CD4-positive, alpha-beta T cell treated with Interferon gamma for 1 hour (primary cell): Measurements from ENCODE around the gene PTPMT1.
"Not testable (repeated sequence)": the region's sequence is repeated elsewhere in the genome, so short reads cannot be mapped to it uniquely, and the experiment has no call there.

Experiments used
- DNase-seq: peaks from one replicate; pipeline ENCODE4 v3.0.0-alpha.2; 2020

PTPMT1 gene

DNA sequence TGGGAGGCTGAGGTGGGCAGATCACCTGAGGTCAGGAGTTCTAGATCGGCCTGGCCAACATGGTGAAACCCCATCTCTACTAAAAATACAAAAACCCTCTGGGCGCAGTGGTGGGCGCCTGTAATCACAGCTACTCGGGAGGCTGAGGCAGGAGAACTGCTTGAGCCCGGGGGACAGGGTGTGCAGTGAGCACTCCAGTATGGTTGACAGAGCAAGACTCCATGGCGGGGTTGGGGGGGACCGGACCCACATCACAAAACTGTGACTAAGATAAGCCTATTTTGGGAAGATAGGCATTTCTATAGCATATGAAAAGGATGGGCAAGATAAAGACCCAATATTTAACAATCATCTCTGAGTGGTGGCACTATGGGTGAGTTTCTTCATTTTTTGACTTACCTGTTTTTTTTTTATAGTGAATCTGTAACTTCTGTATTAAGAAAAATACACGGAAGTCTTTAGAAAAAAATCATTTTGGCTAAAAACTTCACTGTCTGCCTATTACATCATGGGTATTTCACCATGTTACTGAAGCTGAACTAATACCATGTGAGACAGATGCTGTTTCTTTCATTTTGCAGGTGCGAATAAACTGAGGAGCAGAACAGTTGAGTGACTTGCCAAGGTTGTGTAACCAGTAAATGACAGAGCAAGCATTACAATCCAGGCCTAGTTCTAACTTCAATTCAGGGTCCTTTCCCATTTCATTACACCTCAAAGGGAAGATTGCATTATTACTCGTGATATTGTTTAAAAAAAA, 14.9 kb upstream of the PTPMT1 start:
- DNase-seq = no peak

DNA sequence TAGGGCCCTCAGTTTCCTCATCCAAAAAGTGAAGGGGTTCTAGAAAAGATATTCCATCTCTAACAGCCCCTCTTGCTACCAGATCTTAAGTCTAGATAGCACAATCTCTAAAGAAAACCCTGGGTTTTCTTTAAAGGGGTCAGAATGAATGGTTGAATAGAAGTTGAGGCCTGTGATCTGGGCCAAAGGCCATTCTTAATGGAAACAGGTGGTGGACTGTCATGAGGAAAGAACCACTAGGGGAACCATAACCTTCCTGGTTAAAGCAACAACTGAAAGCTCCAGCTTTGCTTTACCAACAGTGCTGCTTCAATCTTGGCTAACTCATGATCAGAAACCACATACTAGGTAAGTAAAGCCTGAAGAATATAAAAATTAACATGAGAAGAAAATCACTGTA, 14.3 kb upstream of the PTPMT1 start:
- no peak for DNase-seq

DNA sequence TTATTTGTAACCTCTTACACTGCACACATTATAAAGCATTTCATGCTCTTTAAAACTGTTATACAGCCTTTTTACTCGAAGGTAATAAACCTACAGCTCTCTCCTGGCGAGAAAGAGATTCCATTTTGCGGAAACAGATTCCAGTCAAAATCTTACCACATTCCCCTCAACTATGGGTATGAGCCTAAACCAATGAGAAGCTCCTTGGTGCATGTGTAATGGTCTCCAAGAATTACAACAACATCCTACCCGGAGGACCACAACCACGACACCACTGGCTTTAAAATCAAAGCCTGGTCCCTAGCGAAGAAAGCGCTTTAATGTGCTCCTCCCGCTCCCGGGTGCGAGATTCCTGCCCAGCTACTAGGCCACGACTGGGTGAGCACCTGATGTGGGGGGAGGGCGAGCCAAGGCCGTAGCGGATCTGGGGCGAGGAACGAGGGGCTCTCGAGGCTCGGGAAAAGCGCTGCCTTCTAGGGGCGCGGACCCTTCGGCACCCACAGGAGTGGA, 13.3 kb upstream of the PTPMT1 start:
- DNase-seq = no peak

DNA sequence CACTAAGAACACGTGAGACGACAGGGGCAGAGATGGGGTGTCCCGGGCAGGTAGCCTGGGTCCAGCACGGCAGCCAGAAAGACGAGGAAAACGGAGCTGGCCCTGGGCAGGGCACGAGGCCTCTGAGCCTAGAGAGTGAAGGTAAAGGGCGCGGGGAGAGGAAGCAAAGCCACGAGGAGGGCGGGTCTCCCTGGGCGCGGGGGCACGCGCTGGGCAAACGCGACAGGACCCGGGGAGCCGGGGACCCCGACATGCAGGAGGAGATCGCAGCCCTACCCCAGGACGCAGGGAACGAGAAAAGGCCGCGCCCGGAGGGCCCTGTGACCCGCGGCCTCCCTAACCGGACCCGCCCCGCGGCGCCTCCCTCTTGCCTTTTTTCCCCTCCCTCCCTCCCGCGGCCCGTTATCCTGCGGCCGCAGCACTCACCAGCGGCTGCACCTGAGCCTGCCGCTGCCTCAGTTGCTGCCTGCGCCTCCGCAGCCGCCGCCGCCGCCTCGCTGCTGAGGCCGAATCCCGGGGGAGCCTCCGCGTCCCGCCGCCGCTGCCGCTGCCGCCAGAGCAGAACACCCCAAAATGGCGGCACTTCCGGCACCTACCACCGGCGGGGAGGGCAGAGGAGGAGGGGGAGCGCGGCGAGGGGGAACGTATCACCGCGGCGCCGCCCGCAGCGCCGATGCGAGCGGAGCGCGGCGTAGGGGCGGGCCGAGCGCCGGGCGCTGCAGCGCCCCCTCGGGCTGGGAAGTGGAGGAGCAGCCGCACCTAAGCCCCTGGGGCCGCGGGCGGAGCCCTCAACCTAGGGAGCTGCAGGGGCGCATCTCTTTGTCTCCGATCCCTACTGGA, 12.6 kb upstream of the PTPMT1 start, which contains the start of gene CELF1:
TSS of gene CELF1 (minus strand) at position 567 of the 840 bp plus-strand sequence. CDS start 53,609 bp downstream, outside the sequence.
- DNase-seq = peak; percentile 90

DNA sequence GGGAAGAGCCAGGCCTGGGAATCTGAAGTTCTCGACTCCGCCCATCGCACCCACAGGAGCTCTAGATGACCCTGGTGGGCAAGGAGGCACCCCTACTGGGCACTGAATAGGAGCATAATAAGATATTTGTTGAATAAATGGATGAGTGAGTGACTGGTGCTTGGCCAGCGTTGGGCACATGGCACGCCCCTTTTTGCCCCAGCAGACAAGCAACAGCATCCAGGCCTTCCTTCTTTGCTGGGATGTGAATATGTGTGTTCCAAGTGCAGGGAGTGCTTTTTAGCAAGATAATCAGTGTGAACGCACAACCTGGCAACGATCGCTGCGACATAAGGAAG, 12.0 kb upstream of the PTPMT1 start:
- DNase-seq = no peak

DNA sequence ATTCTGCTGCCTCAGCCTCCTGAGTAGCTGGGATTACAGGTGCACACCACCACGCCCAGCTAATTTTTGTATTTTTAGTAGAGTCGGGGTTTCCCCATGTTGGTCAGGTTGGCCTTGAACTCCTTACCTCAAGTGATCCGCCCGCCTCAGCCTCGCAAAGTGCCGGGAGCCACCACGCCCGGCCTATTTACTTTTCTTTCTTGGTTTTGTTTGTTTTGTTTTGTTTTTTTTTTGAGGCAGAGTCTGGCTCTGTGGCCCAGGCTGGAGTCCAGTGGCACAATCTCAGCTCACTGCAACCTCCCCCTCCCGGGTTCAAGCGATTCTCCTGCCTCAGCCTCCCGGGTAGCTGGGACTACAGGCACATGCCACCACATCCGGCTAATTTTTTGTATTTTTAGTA, 8.4 kb upstream of the PTPMT1 start:
- DNase-seq = not testable (repeated sequence)

DNA sequence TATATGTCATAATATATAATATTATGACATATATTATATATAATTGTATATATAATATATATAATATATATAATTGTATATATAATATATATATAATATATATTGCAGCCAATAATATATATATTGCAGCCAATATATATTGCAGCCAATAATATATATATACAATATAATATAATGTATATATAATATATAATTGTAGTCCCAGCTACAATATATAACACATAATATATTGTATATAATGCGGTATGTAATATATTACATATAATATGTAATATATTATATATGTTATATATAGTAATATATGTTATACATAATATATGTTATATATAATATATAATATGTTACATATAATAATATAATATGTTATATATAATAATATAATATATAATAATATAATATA, 6.7 kb upstream of the PTPMT1 start:
- DNase-seq = no peak

DNA sequence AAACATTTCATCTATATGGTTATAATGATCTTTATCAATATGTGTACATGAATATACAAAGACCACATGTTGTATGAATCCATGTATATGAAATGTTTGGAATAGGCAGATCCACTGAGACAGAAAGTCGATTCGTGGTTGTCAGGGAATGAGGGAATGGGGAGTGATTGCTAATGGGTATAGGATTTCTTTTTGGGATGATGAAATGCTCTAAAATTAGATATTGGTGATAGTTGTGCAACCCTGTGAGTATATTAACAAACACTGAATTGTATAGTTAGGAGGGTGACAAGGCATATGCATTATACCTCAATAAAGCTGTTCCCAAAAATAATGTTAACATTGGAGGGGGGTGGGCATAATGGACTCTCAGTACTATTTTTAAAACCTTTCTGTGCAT, 5.0 kb upstream of the PTPMT1 start:
- no peak for DNase-seq

DNA sequence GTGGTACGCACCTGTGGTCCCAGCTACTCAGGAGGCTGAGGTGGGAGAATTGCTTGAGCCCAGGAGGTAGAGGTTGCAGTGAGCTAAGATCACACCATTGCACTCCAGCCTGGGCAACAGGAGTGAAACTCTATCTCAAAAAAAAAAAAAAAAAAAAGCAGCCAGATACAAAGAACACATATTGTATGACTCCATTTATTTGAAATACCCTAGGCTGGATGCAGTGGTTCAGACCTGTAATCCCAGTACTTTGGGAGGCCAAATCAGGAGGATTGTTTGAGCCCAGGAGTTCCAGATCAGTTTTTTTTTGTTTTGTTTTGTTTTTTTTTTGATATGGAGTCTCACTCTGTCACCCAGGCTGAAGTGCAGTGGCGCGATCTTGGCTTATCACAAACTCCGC, 3.0 kb upstream of the PTPMT1 start:
- not testable (repeated sequence) for DNase-seq

DNA sequence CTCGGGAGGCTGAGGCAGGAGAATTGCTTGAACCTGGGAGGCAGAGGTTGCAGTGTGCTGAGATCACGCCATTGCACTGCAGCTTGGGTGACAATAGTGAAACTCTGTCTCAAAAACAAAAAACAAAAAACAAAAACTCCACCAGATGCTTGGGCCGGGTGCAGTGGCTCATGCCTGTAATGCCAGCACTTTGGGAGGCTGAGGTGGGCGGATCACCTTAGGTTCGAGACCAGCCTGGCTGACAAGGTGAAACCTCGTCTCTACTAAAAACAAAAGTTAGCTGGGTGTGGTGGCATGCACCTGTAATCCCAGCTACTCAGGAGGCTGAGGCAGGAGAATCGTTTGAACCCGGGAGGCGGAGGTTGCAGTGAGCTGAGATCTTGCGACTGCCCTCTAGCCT, 1.0 kb upstream of the PTPMT1 start:
- not testable (repeated sequence) for DNase-seq

DNA sequence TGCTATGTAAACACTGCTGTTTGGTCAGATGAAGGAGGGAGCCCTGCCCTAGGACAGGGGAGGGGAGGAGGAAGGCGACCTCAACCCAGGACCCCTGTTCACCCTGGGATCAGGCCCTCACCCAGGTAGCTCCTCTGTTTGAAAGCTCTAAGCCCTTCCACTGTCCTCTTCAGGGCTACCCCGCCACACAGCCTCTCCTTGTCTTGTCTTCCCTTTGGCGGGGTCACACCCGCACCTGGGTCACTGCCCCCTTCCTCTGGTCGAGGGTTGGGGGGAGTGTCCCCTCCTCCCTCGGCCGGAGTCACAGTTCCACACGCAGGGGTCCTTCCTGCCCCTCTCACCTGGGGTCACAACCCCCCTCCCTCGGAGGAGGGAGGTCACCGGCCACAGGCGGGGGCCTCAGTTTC, 463 bp upstream of the PTPMT1 start:
- no peak for DNase-seq

DNA sequence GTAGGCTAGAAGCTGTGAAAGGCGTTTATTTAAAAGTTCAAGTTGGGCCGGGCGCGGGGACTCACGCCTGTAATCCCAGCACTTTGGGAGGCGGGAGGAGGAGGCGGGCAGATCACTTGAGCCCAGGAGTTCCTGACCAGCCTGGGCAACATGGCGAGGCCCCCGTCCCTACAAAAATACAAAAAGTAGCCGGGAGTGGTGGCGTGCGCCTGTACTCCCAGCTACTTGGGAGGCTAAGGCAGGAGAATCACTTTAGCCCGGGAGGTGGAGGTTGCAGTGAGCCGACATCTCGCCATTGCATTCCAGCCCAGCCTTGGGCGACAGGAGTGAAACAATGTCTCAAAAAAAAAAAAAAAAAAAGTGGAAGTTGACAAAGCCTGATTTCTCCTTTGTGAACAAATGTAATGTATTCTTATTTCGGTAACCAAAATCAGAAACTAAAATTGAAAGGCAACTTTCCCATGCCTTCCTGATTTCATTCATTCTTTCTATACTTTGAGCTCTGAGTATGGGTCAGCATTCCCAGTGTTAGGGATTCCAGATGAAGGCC, 825 bp downstream of the PTPMT1 start:
- no peak for DNase-seq

DNA sequence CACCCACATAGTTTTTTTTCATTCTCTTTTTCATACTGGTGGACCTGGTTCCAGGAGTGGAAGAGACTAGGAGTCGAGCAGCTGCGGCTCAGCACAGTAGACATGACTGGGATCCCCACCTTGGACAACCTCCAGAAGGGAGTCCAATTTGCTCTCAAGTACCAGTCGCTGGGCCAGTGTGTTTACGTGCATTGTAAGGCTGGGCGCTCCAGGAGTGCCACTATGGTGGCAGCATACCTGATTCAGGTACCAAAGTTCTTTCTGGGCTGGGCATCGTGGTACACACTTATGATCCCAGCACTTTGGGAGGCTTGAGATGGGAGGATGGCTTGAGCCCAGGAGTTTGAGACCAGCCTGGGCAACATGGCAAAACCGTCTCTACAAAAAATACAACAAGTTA, 4.2 kb downstream of the PTPMT1 start:
- no peak for DNase-seq

DNA sequence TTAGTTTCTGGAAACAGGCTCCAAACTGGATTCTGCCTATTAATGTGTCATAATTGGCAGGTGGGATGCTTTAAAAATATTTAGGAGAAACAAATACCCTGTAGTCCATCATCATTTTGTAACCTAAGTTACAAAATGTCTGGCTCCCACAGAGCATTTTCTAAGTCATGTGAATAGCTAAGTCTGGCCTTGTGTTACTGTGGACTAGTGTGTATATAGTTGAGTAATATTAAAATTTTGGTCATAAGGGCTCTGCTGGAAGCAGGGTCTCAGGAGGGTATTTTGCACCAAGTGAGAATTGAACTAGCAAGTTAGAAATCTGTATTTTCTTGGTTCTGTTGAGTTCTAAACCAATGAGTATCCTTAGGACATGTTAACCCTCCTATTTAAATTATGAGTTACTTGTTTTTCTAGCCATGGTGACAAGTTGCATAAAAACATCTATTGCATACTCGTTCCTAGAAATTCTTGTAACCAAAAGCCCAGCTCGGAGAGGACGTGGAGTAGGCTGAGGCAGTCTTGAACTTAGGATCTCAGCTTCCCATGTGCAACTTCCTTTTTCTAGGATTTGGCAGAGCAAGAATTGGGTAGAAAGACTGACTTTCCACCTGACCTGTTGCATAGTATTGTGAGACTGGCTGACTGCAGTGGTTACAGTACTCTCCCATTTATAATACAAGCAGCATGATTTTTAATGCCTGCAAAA, 5.4 kb downstream of the PTPMT1 start:
- DNase-seq = no peak

DNA sequence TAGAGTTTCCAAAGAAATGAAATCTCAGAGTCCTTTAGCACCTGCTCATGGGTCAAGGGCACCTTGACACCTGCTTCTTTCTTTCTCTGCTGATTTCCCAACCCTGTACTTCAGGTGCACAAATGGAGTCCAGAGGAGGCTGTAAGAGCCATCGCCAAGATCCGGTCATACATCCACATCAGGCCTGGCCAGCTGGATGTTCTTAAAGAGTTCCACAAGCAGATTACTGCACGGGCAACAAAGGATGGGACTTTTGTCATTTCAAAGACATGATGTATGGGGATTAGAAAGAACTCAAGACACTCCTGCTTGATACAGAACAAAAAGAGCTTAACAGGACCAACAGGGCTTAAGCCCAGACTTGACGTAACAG, 5.9 kb downstream of the PTPMT1 start:
- DNase-seq = no peak

DNA sequence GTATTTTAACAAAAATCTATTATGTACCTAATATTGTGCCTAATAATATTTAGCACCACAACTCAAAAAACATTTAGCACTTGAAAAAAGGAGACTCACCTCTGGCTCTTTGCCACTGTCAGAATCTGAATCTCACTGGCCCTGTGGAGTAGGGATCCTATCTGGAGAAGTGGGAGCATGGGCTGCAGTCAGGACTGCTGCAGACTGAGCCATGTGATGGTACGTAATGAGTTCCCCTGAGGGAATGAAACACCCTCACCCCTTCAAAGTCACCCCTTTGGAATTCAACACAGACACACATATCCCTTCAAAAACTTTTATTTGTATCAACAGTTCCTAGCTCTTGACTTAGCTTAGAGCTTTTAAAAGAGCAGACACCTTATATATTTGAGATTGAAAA, 6.5 kb downstream of the PTPMT1 start:
- DNase-seq = no peak

DNA sequence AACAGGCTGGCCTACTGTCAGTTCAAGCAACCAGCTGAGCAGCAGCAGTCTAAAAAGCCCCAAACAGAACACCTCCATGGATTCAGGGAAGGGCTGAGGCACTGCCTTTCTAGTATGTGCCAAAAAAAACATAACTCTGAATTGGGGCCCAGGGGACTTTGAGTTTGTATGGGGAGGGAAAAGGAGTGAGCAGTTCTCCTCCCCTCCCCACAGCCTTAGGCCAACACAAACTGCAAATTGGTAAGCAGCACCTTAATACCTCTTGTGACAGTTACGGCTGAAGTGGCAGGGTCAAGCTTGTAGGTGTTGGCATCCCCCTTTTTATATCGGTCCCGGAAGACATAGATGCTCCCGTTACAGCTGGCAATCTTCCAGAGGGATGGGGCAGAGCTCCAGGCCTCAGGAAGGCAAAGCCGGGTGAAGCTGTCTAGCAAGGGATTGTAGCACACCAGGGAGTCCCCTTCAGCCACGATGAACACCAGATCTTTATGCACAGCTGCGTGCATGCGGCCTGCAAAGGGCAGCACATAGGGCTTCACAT, 7.4 kb downstream of the PTPMT1 start:
- no peak for DNase-seq

DNA sequence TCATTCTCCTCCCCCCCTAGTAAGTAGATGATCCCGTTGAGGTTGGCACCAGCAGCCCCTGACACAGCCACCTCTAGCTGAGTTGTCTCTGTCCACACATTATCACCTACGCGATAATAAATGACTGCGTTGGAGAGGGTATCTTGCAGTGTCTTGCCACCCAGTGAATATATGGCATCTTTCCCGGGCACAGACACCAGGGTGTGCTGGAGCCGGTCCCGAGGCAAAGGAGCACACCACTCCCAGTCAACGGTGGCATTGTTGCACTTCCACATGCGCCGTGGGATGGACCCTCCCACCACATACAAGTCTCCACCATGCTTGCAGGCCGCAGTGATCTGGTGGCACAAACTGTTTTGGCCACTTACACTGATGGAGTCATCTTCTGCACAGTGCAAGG, 7.9 kb downstream of the PTPMT1 start:
- DNase-seq = no peak

DNA sequence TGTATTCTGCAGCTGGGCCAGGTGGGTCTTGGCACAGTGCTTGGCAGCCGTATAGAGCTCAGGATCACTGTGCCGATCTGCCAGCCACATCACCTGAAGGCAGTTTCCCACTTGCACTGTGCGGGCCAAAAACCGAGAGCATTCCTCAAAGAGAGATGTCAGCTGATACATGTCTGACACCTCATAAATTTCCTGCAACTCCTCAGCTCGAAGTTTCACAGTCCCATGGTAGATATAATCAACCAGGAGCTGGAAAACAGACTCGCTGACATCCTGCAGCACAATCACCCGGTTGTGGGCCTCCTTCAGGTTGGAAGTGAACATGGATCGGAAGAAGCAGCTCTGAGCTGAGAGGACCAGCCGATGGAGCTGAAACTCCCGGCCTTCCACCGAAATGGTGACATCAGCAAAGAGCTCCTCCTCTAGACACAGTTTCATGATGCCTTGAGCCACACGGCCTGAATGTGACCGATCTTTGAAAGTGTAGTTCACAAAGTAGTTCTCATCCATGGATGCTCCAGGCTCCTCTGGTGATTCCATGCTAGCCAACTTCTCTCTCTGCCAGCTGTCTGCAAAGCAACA, 12.2 kb downstream of the PTPMT1 start:
- DNase-seq = no peak

DNA sequence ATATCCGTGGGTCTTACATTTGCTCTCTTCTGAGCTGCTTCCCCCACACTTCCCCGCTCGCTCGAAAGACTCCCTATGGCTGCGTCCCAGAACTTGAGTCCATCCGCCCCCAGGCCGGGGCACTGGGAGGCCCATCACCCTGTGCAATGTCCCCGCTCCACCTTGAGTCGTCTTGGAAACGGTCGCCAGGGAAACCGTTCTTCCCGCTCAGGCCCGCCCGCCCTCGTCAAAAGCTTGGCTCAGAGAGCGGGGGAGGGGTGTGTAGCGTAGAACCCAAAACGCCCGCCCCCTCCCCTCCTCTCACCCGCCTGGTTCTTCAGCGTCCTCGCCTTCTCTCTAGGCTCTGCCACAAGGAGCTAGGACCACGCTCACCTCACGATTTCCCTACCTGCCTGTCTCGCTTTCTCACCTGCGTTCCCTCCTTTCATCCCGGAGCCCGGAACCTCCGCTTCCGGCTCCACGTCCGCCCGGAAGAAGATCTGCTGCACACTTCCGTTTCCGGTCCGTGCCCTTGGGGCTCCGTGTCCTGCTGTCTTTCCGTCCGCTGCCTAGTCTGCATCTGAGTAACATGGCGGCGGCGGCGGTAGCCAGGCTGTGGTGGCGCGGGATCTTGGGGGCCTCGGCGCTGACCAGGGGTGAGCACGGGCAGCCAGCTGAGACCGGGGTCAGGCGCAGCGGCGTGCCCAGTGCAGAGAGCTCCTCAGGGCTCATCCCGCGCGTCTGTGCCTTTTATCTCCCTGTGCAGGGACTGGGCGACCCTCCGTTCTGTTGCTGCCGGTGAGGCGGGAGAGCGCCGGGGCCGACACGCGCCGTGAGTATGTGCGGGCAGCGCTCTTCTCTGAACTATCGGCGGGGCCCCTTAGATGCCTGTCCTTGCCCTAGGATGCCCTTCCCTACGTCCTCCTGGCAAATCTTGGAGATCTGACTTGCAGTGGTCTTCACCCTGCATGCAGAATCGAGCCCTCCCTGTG, 13.4 kb downstream of the PTPMT1 start, which contains the start of the genes KBTBD4 and NDUFS3:
TSS of gene KBTBD4 (minus strand) at position 447 of the 971 bp plus-strand sequence. CDS start at position 428, 19 bp downstream.
TSS of gene NDUFS3 (plus strand) at position 551 of the 971 bp plus-strand sequence. CDS start at position 569, 18 bp downstream.
- peak; percentile 81 for DNase-seq

DNA sequence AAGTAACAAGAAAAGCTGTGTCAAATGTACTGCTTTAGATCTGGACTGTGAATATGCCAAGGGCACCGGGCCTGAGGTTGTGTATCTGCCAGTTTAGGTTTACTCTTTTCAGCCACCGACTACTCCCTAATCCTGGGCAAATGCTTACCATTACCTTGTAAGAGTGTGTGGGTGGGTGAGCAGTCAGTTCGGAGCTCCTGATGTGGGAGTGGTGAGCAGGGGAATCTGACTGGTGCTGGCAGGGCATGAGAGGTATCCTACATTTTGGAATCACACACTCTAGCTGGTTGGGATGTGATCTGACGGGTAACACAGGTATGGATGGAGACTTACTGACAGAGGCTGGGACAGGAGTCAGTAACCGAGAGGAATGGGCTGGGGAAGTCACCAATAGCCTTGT, 18.4 kb downstream of the PTPMT1 start:
- no peak for DNase-seq
